KMS-11 (cell line): ENCODE results near the gene PRKAR1B.

Experiments
- H2AFZ ChIP-seq: fragments of 200-600 bp; sonication (generic); 2 replicates; pipeline ENCODE4 v1.6.1; 2016; ENCODE audit warnings: antibody characterized with exemption, mixed run types, low read depth
- H3K27ac ChIP-seq: fragments of 200-600 bp; sonication (generic); 2 replicates; pipeline ENCODE4 v1.6.1; 2016; ENCODE audit warnings: mild to moderate bottlenecking, mixed run types
- H3K27me3 ChIP-seq: fragments of 200-600 bp; sonication (generic); 2 replicates; pipeline ENCODE4 v1.6.1; 2017; ENCODE audit warnings: mild to moderate bottlenecking, low read depth, mixed run types, moderate library complexity; ENCODE audit not compliant: insufficient read depth
- H3K36me3 ChIP-seq: fragments of 200-600 bp; sonication (generic); 2 replicates; pipeline ENCODE4 v1.6.1; 2017; ENCODE audit warnings: mild to moderate bottlenecking, mixed run types; ENCODE audit not compliant: insufficient read depth
- H3K4me1 ChIP-seq: fragments of 200-600 bp; sonication (generic); 2 replicates; pipeline ENCODE4 v1.6.1; 2016; ENCODE audit warnings: mild to moderate bottlenecking, low read depth, mixed run types; ENCODE audit not compliant: poor library complexity, severe bottlenecking
- H3K4me2 ChIP-seq: fragments of 200-600 bp; sonication (generic); 2 replicates; pipeline ENCODE4 v1.7.0; 2016; ENCODE audit warnings: mild to moderate bottlenecking, mixed run types
- H3K4me3 ChIP-seq: fragments of 200-600 bp; sonication (generic); IDR thresholded peaks from 2 replicates; pipeline ENCODE4 v1.6.1; 2017; ENCODE audit warnings: low read depth, low read length, mixed read lengths; ENCODE audit not compliant: insufficient read depth
- H3K79me2 ChIP-seq: fragments of 200-600 bp; sonication (generic); 2 replicates; pipeline ENCODE4 v1.6.1; 2016; ENCODE audit warnings: low read depth, mixed run types; ENCODE audit not compliant: insufficient read depth
- H3K9ac ChIP-seq: fragments of 200-600 bp; sonication (generic); 2 replicates; pipeline ENCODE4 v1.6.1; 2016; ENCODE audit warnings: mild to moderate bottlenecking, mixed run types
- H4K20me1 ChIP-seq: fragments of 200-600 bp; sonication (generic); 2 replicates; pipeline ENCODE4 v1.6.1; 2016; ENCODE audit warnings: mild to moderate bottlenecking, mixed run types; ENCODE audit not compliant: insufficient read depth
- TF ChIP-seq, protein P1 (sequence below): fragments of 200-600 bp; sonication (generic); conservative IDR thresholded peaks from 2 replicates; pipeline ENCODE4 v1.6.1; 2017; ENCODE audit warnings: low read depth, mild to moderate bottlenecking, antibody characterized with exemption, low read length, moderate library complexity, mixed read lengths

Gene PRKAR1B

DNA sequence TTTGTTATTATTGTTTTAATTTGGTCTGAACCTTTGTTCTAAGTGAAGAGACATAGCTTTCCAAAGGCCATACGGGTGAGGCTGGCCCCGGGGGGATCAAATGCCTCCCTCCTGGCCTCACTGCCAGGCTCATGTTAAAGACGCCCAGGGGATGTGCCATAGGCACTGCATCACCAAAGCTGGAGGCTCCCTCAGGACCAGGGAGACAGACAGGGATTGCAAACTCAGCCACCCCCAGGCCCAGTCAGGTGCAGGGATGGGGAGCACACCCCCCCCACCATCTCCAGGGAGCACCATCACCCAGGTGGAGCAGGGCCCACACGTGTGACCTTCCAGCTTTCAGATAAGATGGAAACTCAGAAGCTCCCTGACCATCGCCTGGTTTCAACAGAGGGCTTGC, 96.5 kb downstream of the PRKAR1B start:
- no peaks in the 10 kb centered on the region for H3K27me3 ChIP-seq
- H3K4me3 ChIP-seq = no peak overlapping the region
- no peak overlapping the region for H2AFZ ChIP-seq

DNA sequence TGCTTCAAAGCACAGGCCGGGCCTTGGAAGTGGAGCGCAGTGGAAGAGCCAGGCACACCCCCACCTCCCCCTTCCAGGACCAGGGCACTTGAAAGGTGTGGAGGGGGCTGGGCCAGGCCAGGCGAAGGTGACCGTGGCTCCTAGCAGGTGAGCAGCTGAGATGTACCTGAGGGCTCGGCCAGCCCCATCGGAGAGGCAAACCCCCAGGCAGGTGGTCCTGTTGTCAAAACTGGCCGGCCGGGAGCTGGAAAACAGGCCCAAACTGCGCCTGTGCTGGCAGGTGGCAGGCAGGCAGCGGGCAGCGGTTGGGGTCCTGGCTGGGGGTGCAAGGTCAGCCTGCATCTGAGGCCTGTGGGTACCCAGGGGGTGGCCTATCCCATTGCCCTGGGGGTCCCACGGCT, 97.0 kb downstream of the PRKAR1B start:
- no peaks in the 10 kb centered on the region for H3K27me3 ChIP-seq
- H3K27ac ChIP-seq = no peak overlapping the region
- no peak overlapping the region for H2AFZ ChIP-seq
- no peaks in the 10 kb centered on the region for H3K36me3 ChIP-seq
- no peak overlapping the region for H3K4me3 ChIP-seq
- H3K4me2 ChIP-seq = no peak overlapping the region
- TF ChIP-seq, protein P1, sequence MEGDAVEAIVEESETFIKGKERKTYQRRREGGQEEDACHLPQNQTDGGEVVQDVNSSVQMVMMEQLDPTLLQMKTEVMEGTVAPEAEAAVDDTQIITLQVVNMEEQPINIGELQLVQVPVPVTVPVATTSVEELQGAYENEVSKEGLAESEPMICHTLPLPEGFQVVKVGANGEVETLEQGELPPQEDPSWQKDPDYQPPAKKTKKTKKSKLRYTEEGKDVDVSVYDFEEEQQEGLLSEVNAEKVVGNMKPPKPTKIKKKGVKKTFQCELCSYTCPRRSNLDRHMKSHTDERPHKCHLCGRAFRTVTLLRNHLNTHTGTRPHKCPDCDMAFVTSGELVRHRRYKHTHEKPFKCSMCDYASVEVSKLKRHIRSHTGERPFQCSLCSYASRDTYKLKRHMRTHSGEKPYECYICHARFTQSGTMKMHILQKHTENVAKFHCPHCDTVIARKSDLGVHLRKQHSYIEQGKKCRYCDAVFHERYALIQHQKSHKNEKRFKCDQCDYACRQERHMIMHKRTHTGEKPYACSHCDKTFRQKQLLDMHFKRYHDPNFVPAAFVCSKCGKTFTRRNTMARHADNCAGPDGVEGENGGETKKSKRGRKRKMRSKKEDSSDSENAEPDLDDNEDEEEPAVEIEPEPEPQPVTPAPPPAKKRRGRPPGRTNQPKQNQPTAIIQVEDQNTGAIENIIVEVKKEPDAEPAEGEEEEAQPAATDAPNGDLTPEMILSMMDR = no peak
- no peaks in the 10 kb centered on the region for H4K20me1 ChIP-seq
- no peaks in the 10 kb centered on the region for H3K79me2 ChIP-seq
- H3K9ac ChIP-seq = no peak overlapping the region
- no peaks in the 10 kb centered on the region for H3K4me1 ChIP-seq

More for the DNA sequence above, 96.5 kb downstream of the PRKAR1B start:
- H3K9ac ChIP-seq = no peak overlapping the region
- no peaks in the 10 kb centered on the region for H3K36me3 ChIP-seq
- no peak overlapping the region for H3K4me2 ChIP-seq
- no peaks in the 10 kb centered on the region for H3K4me1 ChIP-seq
- no peak overlapping the region for H3K27ac ChIP-seq
- H4K20me1 ChIP-seq = no peaks in the 10 kb centered on the region
- TF ChIP-seq, protein P1 = no peak
- no peaks in the 10 kb centered on the region for H3K79me2 ChIP-seq

DNA sequence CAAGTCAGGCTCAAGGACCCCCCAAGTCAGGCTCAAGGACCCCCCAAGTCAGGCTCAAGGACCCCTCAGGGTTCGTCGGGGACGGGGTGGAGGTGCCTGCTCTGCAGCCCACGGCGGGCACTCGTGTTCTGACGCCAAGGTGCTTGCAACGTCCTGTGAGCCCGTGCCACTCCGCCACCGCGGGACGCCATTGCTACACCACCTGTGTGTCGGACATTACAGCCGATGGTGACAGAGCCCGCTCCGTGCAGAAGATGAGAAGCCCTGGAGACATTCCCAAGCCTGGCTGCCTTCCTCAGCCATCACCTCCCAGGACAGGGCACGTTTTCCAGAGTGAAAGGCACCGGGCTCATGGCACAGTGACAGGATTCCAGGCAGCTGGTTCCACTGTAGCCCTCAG, 98.3 kb downstream of the PRKAR1B start:
- Histone ChIP-seq H3K36me3 (no peaks in the 10 kb centered on the region), H3K9ac (no peak overlapping the region), H3K4me3 (no peak overlapping the region), H3K27me3 (no peaks in the 10 kb centered on the region), H4K20me1 (no peaks in the 10 kb centered on the region), H3K4me1 (no peaks in the 10 kb centered on the region), H3K79me2 (no peaks in the 10 kb centered on the region), H3K4me2 (no peak overlapping the region), H3K27ac (no peak overlapping the region), H2AFZ (no peak overlapping the region)
- TF ChIP-seq, protein P1 = no peak

DNA sequence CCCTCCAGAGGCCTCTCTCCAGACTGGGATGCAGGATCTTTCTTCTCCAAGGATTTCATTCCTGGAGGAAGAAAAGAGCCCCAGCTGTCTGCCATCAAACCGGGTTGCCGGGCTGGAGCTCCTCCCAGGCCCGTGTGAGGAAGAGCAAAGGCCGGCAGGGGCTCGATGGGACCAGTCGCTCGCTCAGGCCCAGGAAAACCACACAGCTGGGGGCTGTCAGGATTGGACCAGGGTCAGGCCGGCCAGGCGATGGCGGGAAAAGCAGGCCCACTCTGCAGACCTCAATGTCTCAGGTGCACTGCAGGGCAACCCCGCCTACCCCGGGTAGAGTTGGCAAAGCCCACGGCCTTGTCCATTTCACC, 98.7 kb downstream of the PRKAR1B start:
- Histone ChIP-seq H3K36me3 (no peaks in the 10 kb centered on the region), H4K20me1 (no peaks in the 10 kb centered on the region), H3K4me1 (no peaks in the 10 kb centered on the region), H3K4me2 (no peak overlapping the region), H3K79me2 (no peaks in the 10 kb centered on the region), H3K27ac (no peak overlapping the region), H3K9ac (no peak overlapping the region), H3K4me3 (no peak overlapping the region), H3K27me3 (no peaks in the 10 kb centered on the region), H2AFZ (no peak overlapping the region)
- TF ChIP-seq, protein P1 = no peak
